Stomach (tissue), 9 donors: ENCODE data around the gene MAGI1. TPM values are rescaled to one million over a fixed set of nuclear protein-coding genes. Genes with fewer than 3 reads are reported as not detected.

Source experiments
- DNase-seq, 2 donors: peaks; one replicate each; pipeline versions ENCODE4 v3.0.0 to v3.0.0-alpha.2; 2013 to 2019
- H3K27ac ChIP-seq, 5 donors: fragments of 200-600 bp in 4 of 5; sonication (generic) in 4 of 5; one replicate each; pipeline ENCODE4 v1.5.1; 2013 to 2019; ENCODE audit warnings: mild to moderate bottlenecking in 1 of 5, moderate library complexity in 1 of 5
- H3K27me3 ChIP-seq, 3 donors: fragments of 200-600 bp; sonication (generic); one replicate each; pipeline ENCODE4 v1.5.1; 2017 to 2019; ENCODE audit warnings: mixed run types in 1 of 3
- H3K36me3 ChIP-seq, 4 donors: fragments of 200-600 bp; sonication (generic); 1 replicate in 3 of 4; 2 replicates in 1 of 4; pipeline ENCODE4 v1.5.1; 2016 to 2019
- H3K4me1 ChIP-seq, 4 donors: fragments of 200-600 bp; sonication (generic); one replicate each; pipeline ENCODE4 v1.5.1; 2016 to 2019
- H3K4me3 ChIP-seq, 4 donors: fragments of 200-600 bp; sonication (generic) in 3 of 4; one replicate each; pipeline ENCODE4 v1.5.1; 2016 to 2019; ENCODE audit warnings: mild to moderate bottlenecking in 1 of 4
- H3K9me3 ChIP-seq, 4 donors: fragments of 200-600 bp; sonication (generic); one replicate each; pipeline ENCODE4 v1.5.1; 2016 to 2019
- EP300 ChIP-seq: sonication (generic); formaldehyde crosslinking; IDR thresholded peaks from one replicate; pipeline ENCODE4 v1.6.1; 2017; ENCODE audit warnings: antibody characterized with exemption
- POLR2A ChIP-seq, 4 donors: fragments of 450-650 bp; IDR thresholded peaks; one replicate each; pipeline ENCODE4 v1.6.1; 2016; ENCODE audit warnings: antibody characterized with exemption in 4 of 4, control low read depth in 2 of 4, mild to moderate bottlenecking in 1 of 4, moderate library complexity in 1 of 4
- POLR2AphosphoS5 ChIP-seq, 3 donors: sonication (generic); formaldehyde crosslinking; IDR thresholded peaks; one replicate each; pipeline ENCODE4 v1.6.1; 2016; ENCODE audit warnings: antibody characterized with exemption in 3 of 3
- WGBS, 5 donors: extraction: QIAGEN DNeasy Blood & Tissue Kit in 3 of 5; methylation state at CpG; one replicate each; pipeline versions ENCODE4 v1.1.5 to v1.1.7; 2013 to 2018; 5-methylcytosine and 5-hydroxymethylcytosine counted together
- intact Hi-C: fragments of 100-400 bp; cut with DNase I; formaldehyde crosslinking; loops from one replicate; pipeline ENCODE4 v1.15.1; 2023; ENCODE audit warnings: low total_unique reads
- polyA plus RNA-seq, 3 donors: library from polyadenylated mRNA; stranded (reverse); fragments of 200-250 nt; gene quantifications; one replicate each; pipeline ENCODE4 v1.2.3, GENCODE V29; 2013
- total RNA-seq, 5 donors: library from RNA; depleted of rRNA; stranded (reverse); fragments of >200 nt; gene quantifications; one replicate each; pipeline versions ENCODE4 v1.1.0 to v1.2.3, GENCODE V29; 2014 to 2016
- TF ChIP-seq, protein P1 (sequence below), 7 experiments: fragments of 450-650 bp in 4 of 7; fragments of 200-600 bp in 3 of 7; sonication (generic) in 3 of 7; IDR thresholded peaks; one replicate each; pipeline ENCODE4 v1.5.1; 2016 to 2019; ENCODE audit warnings: antibody characterized with exemption in 7 of 7, control low read depth in 2 of 7, mild to moderate bottlenecking in 1 of 7
- donor health status: healthy with polysubstance abuse.
- donor health status: Bipolar disorder and iron deficiency.
- donor health status: healthy.

MAGI1 gene
- total and polyA plus RNA-seq, 8 donors, result 5.7 to 237 (median 84.8) TPM

DNA sequence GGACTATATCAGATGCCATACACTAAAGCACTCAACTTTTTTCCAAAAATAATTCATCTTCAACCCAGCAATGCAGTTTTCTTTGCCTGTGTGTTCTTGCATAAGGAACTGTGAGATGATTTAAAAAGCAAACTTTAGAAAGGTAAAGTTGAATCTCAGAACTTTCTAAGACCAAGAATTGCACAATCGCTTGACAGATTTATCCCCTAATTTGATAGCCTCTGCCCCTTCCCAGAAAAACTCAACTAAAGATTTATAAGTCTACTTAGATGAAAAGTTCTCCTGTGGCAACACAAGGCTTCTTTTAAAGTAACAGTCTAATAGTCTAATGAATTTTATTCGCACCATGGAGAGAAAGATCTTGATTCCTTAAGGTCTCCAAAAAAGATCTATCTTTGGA, 259.3 kb downstream of the MAGI1 start:
- Histone ChIP-seq H3K36me3 (no peaks in the 10 kb centered on the region), H3K4me1 (peaks cover 0 to 16% (median 8%) of the 10 kb centered on the region in 4 donors), H3K27me3 (no peaks in the 10 kb centered on the region), H3K4me3 (no peak overlapping the region), H3K27ac (no peak overlapping the region), H3K9me3 (no peaks in the 10 kb centered on the region)
- DNase-seq, result no peak
- TF ChIP-seq POLR2AphosphoS5 (IDR thresholded peaks at IDR 0.05) (no peak), EP300 (no peak), POLR2A (IDR thresholded peaks at IDR 0.05) (no peak)
- TF ChIP-seq, protein P1, sequence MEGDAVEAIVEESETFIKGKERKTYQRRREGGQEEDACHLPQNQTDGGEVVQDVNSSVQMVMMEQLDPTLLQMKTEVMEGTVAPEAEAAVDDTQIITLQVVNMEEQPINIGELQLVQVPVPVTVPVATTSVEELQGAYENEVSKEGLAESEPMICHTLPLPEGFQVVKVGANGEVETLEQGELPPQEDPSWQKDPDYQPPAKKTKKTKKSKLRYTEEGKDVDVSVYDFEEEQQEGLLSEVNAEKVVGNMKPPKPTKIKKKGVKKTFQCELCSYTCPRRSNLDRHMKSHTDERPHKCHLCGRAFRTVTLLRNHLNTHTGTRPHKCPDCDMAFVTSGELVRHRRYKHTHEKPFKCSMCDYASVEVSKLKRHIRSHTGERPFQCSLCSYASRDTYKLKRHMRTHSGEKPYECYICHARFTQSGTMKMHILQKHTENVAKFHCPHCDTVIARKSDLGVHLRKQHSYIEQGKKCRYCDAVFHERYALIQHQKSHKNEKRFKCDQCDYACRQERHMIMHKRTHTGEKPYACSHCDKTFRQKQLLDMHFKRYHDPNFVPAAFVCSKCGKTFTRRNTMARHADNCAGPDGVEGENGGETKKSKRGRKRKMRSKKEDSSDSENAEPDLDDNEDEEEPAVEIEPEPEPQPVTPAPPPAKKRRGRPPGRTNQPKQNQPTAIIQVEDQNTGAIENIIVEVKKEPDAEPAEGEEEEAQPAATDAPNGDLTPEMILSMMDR (IDR thresholded peaks at IDR 0.05), result no peak
- 83 to 98% (median 91%) methylated on average over 2 of the region's 2 CpGs for WGBS, 5 donors
- intact Hi-C loops, result no loop called here

DNA sequence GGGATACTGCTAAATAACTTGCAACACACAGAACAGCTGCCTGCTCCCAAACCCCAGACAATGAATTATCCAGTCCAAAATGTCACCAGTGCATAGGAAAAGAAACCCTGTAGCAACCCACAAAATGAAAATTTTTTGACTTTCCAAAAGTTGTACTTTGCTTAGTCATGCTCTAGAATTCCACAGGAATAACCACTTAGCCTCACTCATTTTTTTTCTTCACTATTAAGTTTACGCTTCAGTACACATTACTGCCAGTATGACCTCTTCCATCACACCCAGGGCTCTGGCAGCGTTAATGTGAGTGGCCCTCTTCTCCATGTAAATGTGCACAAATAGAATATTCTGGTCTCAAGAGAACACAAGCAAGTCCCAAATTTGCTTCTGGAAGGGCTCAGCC, 259.8 kb downstream of the MAGI1 start:
- TF ChIP-seq, protein P1 (IDR thresholded peaks at IDR 0.05), result no peak
- TF ChIP-seq EP300, result no peak
- TF ChIP-seq POLR2A (IDR thresholded peaks at IDR 0.05), result no peak
- no peak for TF ChIP-seq POLR2AphosphoS5 (IDR thresholded peaks at IDR 0.05)
- no peak overlapping the region for H3K4me3 ChIP-seq

DNA sequence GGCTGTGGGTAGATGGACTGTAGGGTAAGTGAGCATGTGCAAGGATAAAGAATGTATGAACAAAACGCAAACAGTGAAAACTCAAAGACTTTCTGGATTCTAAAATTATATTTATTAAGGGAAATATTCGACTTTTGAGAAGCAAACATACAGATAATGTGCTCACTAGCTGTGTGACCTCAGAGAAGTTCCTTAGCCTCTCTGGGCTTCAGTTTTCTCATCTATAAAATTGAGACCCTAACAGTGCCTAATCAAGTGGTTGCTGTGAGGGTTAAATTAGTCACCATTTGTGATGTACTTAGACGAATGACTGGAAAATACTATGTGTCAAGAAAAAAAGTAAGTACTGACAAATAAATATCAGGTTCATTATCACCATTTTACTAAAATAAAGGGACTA, 261.7 kb downstream of the MAGI1 start:
- 74 to 87% (median 76%) methylated on average over 3 of the region's 3 CpGs for WGBS, 5 donors
- DNase-seq, result no peak
- TF ChIP-seq EP300 (no peak), POLR2AphosphoS5 (IDR thresholded peaks at IDR 0.05) (no peak), POLR2A (IDR thresholded peaks at IDR 0.05) (no peak)
- TF ChIP-seq, protein P1 (IDR thresholded peaks at IDR 0.05), result no peak
- Histone ChIP-seq H3K4me3 (no peak overlapping the region), H3K27me3 (no peaks in the 10 kb centered on the region), H3K27ac (no peak overlapping the region), H3K4me1 (peaks cover 0 to 16% (median 8%) of the 10 kb centered on the region in 4 donors), H3K9me3 (no peaks in the 10 kb centered on the region), H3K36me3 (no peaks in the 10 kb centered on the region)
- intact Hi-C loops, result no loop called here

More for the DNA sequence above, 259.8 kb downstream of the MAGI1 start:
- Histone ChIP-seq H3K36me3 (no peaks in the 10 kb centered on the region), H3K27ac (no peak overlapping the region), H3K4me1 (peaks cover 0 to 16% (median 8%) of the 10 kb centered on the region in 4 donors), H3K9me3 (no peaks in the 10 kb centered on the region), H3K27me3 (no peaks in the 10 kb centered on the region)
- intact Hi-C loops, result no loop called here
- 57 to 68% (median 60%) methylated on average over 2 of the region's 2 CpGs for WGBS, 5 donors
- DNase-seq, result no peak

DNA sequence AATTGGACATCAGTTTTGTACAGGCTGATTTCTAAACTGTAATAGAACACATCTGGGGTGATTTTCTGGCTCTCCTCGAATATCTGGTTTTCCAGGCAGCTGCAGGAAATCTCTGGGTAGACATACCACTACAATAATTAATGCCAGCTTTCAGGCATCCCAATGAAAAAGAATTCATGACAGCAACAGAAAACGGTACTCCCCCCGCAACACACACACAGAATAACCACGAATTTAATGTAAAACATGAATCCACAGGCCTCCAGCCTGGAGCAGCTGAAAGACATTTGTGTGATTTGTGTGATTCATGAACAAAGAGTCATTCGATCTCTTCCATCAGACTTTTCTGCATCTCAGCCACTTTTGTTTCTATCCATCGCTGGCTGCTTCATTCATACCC, 262.2 kb downstream of the MAGI1 start:
- H3K9me3 ChIP-seq, result no peaks in the 10 kb centered on the region
- peaks cover 0 to 16% (median 8%) of the 10 kb centered on the region in 4 donors for H3K4me1 ChIP-seq
- H3K27ac ChIP-seq, result no peak overlapping the region
- no peak overlapping the region for H3K4me3 ChIP-seq
- 67 to 83% (median 77%) methylated on average over 6 of the region's 6 CpGs for WGBS, 5 donors
- intact Hi-C loops, result no loop called here
- no peaks in the 10 kb centered on the region for H3K36me3 ChIP-seq
- no peaks in the 10 kb centered on the region for H3K27me3 ChIP-seq
- TF ChIP-seq EP300 (no peak), POLR2A (IDR thresholded peaks at IDR 0.05) (no peak), POLR2AphosphoS5 (IDR thresholded peaks at IDR 0.05) (no peak)
- TF ChIP-seq, protein P1 (IDR thresholded peaks at IDR 0.05), result no peak
- DNase-seq, result no peak
